Liver (tissue), 9 donors: ENCODE data around the gene LIPC. TPM values are rescaled to one million over a fixed set of nuclear protein-coding genes. Genes with fewer than 3 reads are reported as not detected.

Experiments
- DNase-seq: peaks from one replicate; pipeline ENCODE4 v3.0.0-alpha.2; 2017; ENCODE audit warnings: low spot score
- H3K27ac ChIP-seq, 2 donors: one replicate each; pipeline ENCODE4 v1.7.0; 2013; ENCODE audit warnings: inconsistent platforms in 2 of 2, low read length in 2 of 2, control low read depth in 1 of 2, low read depth in 1 of 2, mild to moderate bottlenecking in 1 of 2
- H3K27me3 ChIP-seq, 4 donors: one replicate each; pipeline versions ENCODE4 v1.6.1 to v1.7.0; 2013; ENCODE audit warnings: low read length in 3 of 4, inconsistent platforms in 1 of 4, mild to moderate bottlenecking in 1 of 4, moderate library complexity in 1 of 4; ENCODE audit not compliant: control insufficient read depth in 4 of 4, insufficient read depth in 4 of 4
- H3K36me3 ChIP-seq, 4 donors: one replicate each; pipeline versions ENCODE4 v1.6.1 to v1.7.0; 2013; ENCODE audit warnings: low read length in 3 of 4, mild to moderate bottlenecking in 3 of 4, low read depth in 1 of 4, moderate library complexity in 1 of 4; ENCODE audit not compliant: control insufficient read depth in 4 of 4, insufficient read depth in 3 of 4
- H3K4me1 ChIP-seq, 4 donors: one replicate each; pipeline versions ENCODE4 v1.6.1 to v1.7.0; 2013; ENCODE audit warnings: low read length in 3 of 4, mild to moderate bottlenecking in 3 of 4, moderate library complexity in 1 of 4; ENCODE audit not compliant: control insufficient read depth in 4 of 4, insufficient read depth in 4 of 4
- H3K4me3 ChIP-seq, 3 donors: one replicate each; pipeline versions ENCODE4 v1.6.1 to v1.7.0; 2013; ENCODE audit warnings: low read length in 3 of 3, control low read depth in 1 of 3, low read depth in 1 of 3, mild to moderate bottlenecking in 1 of 3
- H3K9ac ChIP-seq, 2 donors: one replicate each; pipeline ENCODE4 v1.7.0; 2013; ENCODE audit warnings: low read length in 2 of 2, mild to moderate bottlenecking in 2 of 2, moderate library complexity in 2 of 2, control low read depth in 1 of 2, low read depth in 1 of 2
- H3K9me3 ChIP-seq, 4 donors: one replicate each; pipeline versions ENCODE4 v1.6.1 to v1.7.0; 2013; ENCODE audit warnings: low read length in 3 of 4; ENCODE audit not compliant: control insufficient read depth in 4 of 4
- ATF3 ChIP-seq: IDR thresholded peaks from 2 replicates; pipeline ENCODE4 v1.6.1; 2016; ENCODE audit warnings: antibody characterized with exemption
- CTCF ChIP-seq: fragments of 150-350 bp; IDR thresholded peaks from 2 replicates; pipeline ENCODE4 v1.5.1; 2017; ENCODE audit warnings: improper control_type of control experiment, low read depth, low read length; ENCODE audit not compliant: missing input control
- EGR1 ChIP-seq, 2 donors: IDR thresholded peaks; 2 replicates each; pipeline ENCODE4 v1.6.1; 2016 to 2018; ENCODE audit warnings: antibody characterized with exemption in 2 of 2, low read depth in 2 of 2
- FOXA1 ChIP-seq: IDR thresholded peaks from 2 replicates; pipeline ENCODE4 v1.6.1; 2016; ENCODE audit warnings: antibody characterized with exemption
- FOXA2 ChIP-seq: IDR thresholded peaks from 2 replicates; pipeline ENCODE4 v1.6.1; 2016; ENCODE audit warnings: antibody characterized with exemption
- GABPA ChIP-seq, 2 donors: IDR thresholded peaks in 1 of 2; conservative IDR thresholded peaks in 1 of 2; 2 replicates each; pipeline ENCODE4 v1.6.1; 2016; ENCODE audit warnings: antibody characterized with exemption in 2 of 2, mild to moderate bottlenecking in 1 of 2, moderate library complexity in 1 of 2
- HNF4A ChIP-seq, 2 donors: conservative IDR thresholded peaks; 2 replicates each; pipeline ENCODE4 v1.6.1; 2016; ENCODE audit warnings: antibody characterized with exemption in 2 of 2, mild to moderate bottlenecking in 2 of 2
- JUND ChIP-seq, 2 donors: IDR thresholded peaks; 2 replicates each; pipeline ENCODE4 v1.6.1; 2016; ENCODE audit warnings: antibody characterized with exemption in 2 of 2
- MAX ChIP-seq: IDR thresholded peaks from 2 replicates; pipeline ENCODE4 v1.6.1; 2016; ENCODE audit warnings: antibody characterized with exemption
- RAD21 ChIP-seq, 2 donors: IDR thresholded peaks; 2 replicates each; pipeline ENCODE4 v1.6.1; 2016; ENCODE audit warnings: antibody characterized with exemption in 2 of 2, mild to moderate bottlenecking in 2 of 2
- REST ChIP-seq: IDR thresholded peaks from 2 replicates; pipeline ENCODE4 v1.6.1; 2016; ENCODE audit warnings: antibody characterized with exemption, mild to moderate bottlenecking
- RXRA ChIP-seq, 2 donors: IDR thresholded peaks; 2 replicates each; pipeline ENCODE4 v1.6.1; 2017 to 2018; ENCODE audit warnings: antibody characterized with exemption in 2 of 2, mild to moderate bottlenecking in 1 of 2
- SP1 ChIP-seq: IDR thresholded peaks from 2 replicates; pipeline ENCODE4 v1.6.1; 2018; ENCODE audit warnings: antibody characterized with exemption, mild to moderate bottlenecking
- TAF1 ChIP-seq: conservative IDR thresholded peaks from 2 replicates; pipeline ENCODE4 v1.6.1; 2016; ENCODE audit warnings: antibody characterized with exemption, mild to moderate bottlenecking
- YY1 ChIP-seq: IDR thresholded peaks from 2 replicates; pipeline ENCODE4 v1.6.1; 2016; ENCODE audit warnings: antibody characterized with exemption, mild to moderate bottlenecking
- ZBTB33 ChIP-seq: IDR thresholded peaks from 2 replicates; pipeline ENCODE4 v1.6.1; 2016; ENCODE audit warnings: antibody characterized with exemption
- WGBS: extraction: QIAGEN DNeasy Blood & Tissue Kit; methylation state at CpG from one replicate; pipeline ENCODE4 v1.1.7; 2013; 5-methylcytosine and 5-hydroxymethylcytosine counted together
- polyA plus RNA-seq, 2 donors: library from polyadenylated mRNA; stranded (reverse) in 1 of 2; unstranded in 1 of 2; fragments of 200-250 nt in 1 of 2; fragments of >200 nt in 1 of 2; fragmentation: Nextera tagmentation in 1 of 2; extraction: Ambion mirVana in 1 of 2; gene quantifications; one replicate each; pipeline versions ENCODE4 v1.2.1 to v1.2.3, GENCODE V29; 2013 to 2015
- total RNA-seq, 2 donors: library from RNA; depleted of rRNA; stranded (reverse); fragments of >200 nt; gene quantifications; one replicate each; pipeline ENCODE4 v1.2.3, GENCODE V29; 2014
- donor health status: healthy.
- donor health status: healthy.
- donor health status: healthy.
- donor health status: healthy.
- donor health status: healthy.

LIPC gene
- total and polyA plus RNA-seq, 4 donors, result 60.1 to 268 (median 131) TPM

GRCh38 chr15:58576657-58577056 is 144.9 kb downstream of the LIPC start:
- H3K4me3 ChIP-seq, result no peak overlapping the region
- no peaks in the 10 kb centered on the region for H3K9me3 ChIP-seq
- H3K9ac ChIP-seq, result no peak overlapping the region
- H3K27me3 ChIP-seq, result no peaks in the 10 kb centered on the region
- no peaks in the 10 kb centered on the region for H3K36me3 ChIP-seq
- H3K27ac ChIP-seq, result no peak overlapping the region
- H3K4me1 ChIP-seq, result peaks cover 0 to 10% (median 3%) of the 10 kb centered on the region in 4 donors
- no peak for TF ChIP-seq HNF4A (conservative IDR thresholded peaks at IDR 0.05)
- no peak for TF ChIP-seq TAF1
- no peak for TF ChIP-seq ZBTB33
- no peak for TF ChIP-seq YY1
- no peak for TF ChIP-seq JUND (IDR thresholded peaks at IDR 0.05)
- no peak for DNase-seq

- 80% methylated on average over 3 of the region's 3 CpGs for WGBS
- TF ChIP-seq HNF4A (conservative IDR thresholded peaks at IDR 0.05) (no peak), MAX (no peak), CTCF (no peak), EGR1 (IDR thresholded peaks at IDR 0.05; ENCODE audit: low read depth in 2 of 2) (no peak), SP1 (no peak), RAD21 (IDR thresholded peaks at IDR 0.05) (no peak)
- Histone ChIP-seq H3K4me3 (no peak overlapping the region), H3K9me3 (no peaks in the 10 kb centered on the region), H3K27me3 (no peaks in the 10 kb centered on the region), H3K27ac (no peak overlapping the region), H3K4me1 (no peaks in the 10 kb centered on the region), H3K9ac (no peak overlapping the region), H3K36me3 (no peaks in the 10 kb centered on the region)
- DNase-seq, result no peak
Observed at GRCh38 chr15:58582160-58582559, 150.4 kb downstream of the LIPC start.

- H3K4me1 ChIP-seq, result peaks cover 0 to 2% (median 1%) of the 10 kb centered on the region in 4 donors
- WGBS, result 83% methylated on average over 3 of the region's 3 CpGs
- H3K4me3 ChIP-seq, result no peak overlapping the region
- H3K27me3 ChIP-seq, result no peaks in the 10 kb centered on the region
- no peaks in the 10 kb centered on the region for H3K9me3 ChIP-seq
- H3K36me3 ChIP-seq, result no peaks in the 10 kb centered on the region
- H3K9ac ChIP-seq, result no peak overlapping the region
- DNase-seq, result no peak
- H3K27ac ChIP-seq, result no peak overlapping the region
- no peak for TF ChIP-seq REST
- no peak for TF ChIP-seq CTCF
- TF ChIP-seq GABPA (IDR thresholded peaks at IDR 0.05 in 1 of 2, conservative IDR thresholded peaks at IDR 0.05 in 1 of 2), result no peak
- TF ChIP-seq FOXA1, result no peak
- no peak for TF ChIP-seq RAD21 (IDR thresholded peaks at IDR 0.05)
- TF ChIP-seq SP1, result no peak
- no peak for TF ChIP-seq ATF3
- TF ChIP-seq EGR1 (IDR thresholded peaks at IDR 0.05; ENCODE audit: low read depth in 2 of 2), result no peak
- TF ChIP-seq FOXA2, result no peak
- TF ChIP-seq RXRA (IDR thresholded peaks at IDR 0.05), result no peak
Observed at GRCh38 chr15:58583171-58583908, 151.5 kb downstream of the LIPC start.
